IPS-NIHi7 (cell line): ENCODE measurements around the gene FABP6.

ENCODE experiments used
- DNase-seq: peaks from one replicate; pipeline ENCODE4 v3.0.0; 2012; ENCODE audit warnings: mixed read lengths; ENCODE audit errors: extremely low spot score

The FABP6 gene

DNA sequence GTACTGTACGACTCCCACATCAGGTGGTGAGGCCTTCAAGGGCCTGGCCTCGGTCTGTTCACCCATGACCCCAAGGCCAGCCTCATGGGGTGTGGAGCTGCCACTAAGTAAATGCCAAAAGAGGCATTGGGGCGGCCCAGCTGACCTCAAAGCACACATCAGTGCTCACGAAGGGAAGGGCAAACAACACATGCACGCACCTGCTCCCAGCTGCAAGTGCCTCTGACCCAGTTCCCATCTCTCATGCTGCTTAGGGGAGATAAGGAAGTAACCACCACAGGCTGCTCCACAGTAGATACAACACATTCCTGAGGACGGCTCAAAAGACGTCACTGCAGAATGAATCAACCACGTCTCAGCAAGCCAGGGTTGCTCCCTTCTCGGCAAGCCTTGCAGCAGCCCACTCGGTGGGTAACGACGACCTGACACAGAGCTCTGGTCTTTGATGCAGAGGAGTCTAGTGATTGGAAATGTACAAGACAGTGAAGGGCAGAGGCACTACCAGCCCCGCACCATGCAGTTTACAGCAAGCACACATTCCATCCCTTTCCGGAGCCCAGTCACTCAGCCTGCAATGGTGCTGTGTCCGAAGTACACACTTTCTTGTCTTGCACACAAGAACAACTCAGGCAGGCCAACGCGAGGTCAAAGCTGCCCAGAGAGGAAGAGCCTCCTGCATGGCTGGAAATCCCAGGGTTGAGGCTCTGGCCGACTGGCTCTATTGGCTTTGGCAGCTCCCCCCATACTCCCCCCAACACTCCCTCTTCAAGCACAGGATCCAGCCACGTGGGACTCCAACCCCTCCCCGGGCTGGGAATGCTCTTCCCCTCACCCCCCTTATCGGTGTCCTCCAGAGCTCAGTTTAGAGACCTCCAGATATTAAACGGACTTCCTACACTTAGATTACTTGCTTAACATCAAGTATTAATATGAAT lies 31.8 kb downstream of the FABP6 start:
- peak; percentile 58 for DNase-seq

DNA sequence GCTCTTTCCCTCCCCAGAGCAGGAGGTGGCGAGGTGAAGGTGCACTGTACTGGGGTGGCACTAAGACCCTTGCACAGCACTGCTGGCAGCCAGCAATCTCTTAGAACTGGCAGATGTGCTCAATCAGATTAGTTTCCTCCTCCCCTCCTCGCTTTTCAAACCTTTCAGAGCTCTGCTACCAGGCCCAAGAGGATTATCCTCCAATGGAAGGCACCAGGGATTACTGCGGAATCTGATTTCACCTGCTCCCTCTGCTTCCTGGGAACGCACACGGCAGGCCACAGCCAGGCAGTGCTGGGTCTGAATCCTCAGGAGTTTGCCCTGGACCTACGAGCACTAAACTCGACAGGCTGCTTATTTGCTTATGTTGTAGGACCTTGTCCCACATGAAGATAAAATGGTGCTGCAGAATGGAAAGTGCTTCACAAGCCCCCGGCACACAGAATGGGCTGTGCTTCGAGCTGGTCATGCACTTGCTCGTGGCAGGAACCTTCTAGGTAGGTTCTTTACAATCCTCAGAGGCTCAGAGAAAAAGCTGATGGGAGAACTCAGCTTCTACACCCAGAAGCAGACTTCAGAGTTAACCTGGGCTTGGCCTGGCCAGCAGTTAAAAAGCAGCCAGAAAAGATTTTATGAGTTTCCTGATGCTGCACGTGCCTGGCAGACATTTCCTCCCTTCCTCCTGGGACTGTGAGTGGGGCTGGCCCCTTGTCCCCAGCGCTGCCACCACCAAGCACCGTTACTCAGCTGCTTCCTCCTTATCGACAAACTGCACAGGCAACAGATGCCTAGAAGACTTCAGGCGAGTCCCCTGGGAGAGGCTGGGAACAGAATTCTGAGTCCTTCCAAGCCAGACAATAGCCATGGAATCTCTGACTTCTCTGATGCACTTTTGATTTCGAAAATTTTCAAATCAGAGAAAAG lies 33.1 kb downstream of the FABP6 start:
- no peak for DNase-seq

DNA sequence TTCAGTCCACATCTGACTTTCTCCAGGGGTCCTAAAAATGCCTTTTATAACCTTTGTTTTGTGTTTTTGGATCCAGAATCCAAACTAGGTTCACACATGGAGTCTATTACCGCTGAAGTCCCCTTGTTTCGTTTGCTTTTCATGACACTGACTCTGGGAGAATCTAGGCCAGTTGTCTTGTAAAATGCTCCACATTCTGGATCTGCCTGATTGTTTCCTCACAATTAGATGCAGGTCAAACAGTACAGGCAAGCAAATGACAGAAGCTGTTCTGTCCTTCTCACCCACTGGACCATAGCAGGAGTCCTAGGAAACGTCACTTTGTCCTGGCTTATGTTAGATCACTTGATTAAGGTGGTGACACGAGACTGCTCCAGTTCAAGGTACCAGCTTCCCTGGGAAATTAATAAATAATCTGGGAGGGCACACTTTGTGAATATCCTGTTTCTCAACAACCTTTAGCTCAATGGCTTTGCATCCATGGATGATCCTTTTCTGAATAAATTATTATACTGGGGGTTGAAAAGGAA lies 34.1 kb downstream of the FABP6 start:
- no peak for DNase-seq

DNA sequence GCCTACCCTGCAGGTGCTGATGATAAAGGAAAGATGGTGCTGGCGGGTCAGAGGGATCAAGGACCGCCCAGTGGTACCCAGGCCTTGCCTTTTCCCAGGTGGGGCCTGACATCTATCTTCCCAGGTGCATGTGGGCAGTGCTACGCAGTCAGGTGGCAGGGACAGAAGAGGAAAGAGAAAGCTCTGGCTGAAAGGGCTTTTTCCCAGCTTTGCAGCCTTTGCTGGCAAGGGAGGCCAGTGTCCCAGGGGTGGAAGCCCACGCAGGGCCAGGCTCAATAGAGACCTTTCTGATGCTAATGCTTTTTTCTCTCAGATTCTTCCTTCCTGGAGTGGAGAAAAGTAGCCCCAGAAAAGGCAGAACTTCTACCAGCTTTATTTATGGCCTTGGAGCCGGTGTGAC lies 36.7 kb downstream of the FABP6 start:
- DNase-seq, result no peak

- peak; percentile 64 for DNase-seq
Observed at GRCh38 chr5:160266752-160267345, 37.5 kb downstream of the FABP6 start.

GRCh38 chr5:160268121-160268520 lies 38.8 kb downstream of the FABP6 start:
- no peak for DNase-seq

DNA sequence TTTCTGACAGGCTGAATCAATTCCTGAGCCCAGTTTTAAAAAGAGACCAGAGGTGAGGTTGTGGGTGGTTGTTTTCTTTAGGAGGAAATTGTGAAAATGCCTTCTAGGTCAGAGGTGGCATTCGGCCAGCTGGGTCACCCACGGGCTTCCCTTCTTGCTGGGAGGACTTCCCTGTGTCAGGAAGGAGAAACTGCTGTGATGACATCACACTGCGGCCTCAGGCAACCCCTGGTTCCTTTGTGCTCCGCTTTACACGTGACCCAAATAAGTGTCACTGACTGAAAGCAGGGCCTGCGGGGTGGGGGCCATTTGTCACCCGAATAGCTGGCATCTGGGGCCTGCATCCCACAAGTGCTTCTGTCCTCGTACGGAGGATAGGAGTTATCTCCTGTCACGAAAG lies 39.7 kb downstream of the FABP6 start:
- no peak for DNase-seq

DNA sequence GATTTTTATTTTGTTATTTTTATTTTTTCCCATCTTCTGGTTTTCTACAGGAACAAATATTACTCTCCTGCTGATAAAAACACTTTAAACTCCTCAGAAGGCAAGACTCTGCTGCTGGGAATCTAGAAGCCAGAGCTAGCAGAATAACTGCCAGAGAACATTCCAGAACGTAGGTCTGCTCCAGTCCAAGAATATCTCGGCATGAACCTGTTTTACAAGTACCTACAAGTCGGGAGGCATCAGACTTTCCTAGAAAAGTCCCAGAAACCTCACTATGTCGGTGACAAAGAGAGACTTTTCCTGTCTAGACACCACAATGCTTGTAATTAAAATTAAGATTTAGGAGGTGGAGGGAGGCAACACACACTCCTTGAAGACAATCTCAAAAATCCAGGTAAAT lies 41.4 kb downstream of the FABP6 start:
- DNase-seq, result no peak

GRCh38 chr5:160271396-160271795 lies 42.1 kb downstream of the FABP6 start:
- DNase-seq, result no peak

DNA sequence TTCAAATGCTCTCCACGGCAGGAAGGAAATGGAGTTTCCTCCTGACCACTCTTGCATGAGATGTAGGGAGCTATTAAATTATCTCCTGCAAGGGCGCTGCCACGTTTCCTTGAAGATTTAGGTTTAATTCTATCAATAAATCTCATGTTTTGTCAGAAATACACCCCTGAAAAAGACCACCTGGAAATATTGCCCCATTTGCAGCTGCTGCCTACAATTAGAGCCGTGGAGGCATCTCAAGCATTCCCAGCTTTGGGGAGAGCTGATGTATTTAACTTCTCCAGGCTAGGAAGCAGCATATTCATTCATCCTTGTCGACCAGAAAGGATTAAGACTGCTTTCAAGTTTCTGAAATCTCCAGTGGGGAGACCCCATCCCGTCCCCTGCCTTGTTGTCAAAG lies 42.5 kb downstream of the FABP6 start:
- DNase-seq, result no peak

DNA sequence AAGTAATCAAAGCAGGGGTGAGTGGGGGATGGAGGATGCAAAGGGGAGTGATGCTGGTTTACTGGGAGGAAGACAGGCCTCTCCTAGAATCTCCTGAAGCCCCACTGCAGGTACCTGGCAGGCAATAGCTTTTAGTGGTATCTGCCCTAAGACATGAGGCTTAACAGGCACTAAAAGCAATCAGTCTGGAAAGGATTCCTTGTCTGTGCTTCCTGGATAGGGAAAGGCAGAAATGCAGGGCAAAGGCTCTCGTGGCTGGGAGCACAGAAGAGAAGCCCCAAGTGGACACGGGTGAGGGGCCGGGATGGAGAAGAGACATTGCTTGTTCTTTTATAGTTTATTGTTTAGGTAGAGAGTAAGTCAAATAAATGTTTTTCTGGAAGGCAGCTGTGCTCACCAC lies 43.0 kb downstream of the FABP6 start:
- DNase-seq, result no peak

DNA sequence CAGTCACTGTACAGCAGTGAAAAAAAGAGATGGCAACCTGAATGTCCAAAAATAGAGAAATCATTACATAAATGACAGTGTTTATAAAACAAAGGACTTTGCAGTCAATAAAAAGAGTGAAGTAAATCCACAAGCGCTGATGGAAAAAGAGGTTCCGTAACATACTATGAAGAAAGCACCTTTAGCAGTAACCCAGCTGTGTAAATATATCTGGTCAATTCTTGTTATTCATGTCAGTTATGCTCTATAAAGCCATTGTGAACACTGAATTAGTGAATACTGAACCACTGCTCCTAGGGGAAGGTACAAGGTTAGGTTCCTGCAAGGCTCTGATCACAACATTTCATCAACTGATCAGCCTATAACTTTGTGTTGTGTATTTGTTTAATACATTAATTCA lies 43.6 kb downstream of the FABP6 start:
- no peak for DNase-seq

DNA sequence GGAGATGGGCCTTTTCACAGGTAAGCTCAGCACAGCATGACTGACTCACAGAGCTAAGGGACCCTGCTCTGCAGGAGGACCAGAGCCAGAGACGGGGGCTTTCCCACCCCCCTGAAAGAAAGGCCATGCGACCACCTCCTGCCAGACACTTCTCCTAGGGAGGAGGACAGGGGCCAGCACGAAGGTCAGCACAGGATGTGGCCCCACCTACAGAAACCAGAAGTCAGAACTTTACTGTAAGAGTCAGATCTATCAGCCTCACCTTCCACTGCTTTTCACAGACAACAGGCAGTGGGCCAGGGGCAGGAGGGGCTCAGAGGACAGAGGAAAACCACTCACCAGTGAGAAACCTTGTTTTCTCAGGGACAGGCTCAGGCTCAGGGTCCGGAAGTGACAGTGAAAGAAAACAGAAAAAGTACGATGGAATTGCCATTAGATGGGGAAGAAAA lies 45.2 kb downstream of the FABP6 start:
- no peak for DNase-seq

DNA sequence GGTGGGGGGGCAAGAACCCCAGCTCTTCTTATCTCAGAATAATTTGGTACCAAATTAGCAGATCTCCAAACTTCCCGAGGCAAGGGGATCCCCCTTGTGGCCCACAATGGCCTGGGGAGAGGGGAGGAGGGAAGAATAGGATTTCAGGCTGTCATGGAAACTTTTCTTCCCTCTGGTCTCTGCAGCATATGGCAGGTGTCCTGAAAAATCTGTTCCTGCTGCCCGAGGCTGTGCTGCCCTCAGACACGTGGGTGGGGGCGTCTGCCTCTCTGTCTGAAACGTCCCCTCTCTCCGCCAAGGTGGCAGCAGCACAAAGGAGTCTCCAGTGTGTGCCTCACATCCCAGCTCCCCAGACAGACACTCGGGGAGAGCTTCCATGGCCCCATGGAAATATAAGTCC lies 49.0 kb downstream of the FABP6 start:
- no peak for DNase-seq

DNA sequence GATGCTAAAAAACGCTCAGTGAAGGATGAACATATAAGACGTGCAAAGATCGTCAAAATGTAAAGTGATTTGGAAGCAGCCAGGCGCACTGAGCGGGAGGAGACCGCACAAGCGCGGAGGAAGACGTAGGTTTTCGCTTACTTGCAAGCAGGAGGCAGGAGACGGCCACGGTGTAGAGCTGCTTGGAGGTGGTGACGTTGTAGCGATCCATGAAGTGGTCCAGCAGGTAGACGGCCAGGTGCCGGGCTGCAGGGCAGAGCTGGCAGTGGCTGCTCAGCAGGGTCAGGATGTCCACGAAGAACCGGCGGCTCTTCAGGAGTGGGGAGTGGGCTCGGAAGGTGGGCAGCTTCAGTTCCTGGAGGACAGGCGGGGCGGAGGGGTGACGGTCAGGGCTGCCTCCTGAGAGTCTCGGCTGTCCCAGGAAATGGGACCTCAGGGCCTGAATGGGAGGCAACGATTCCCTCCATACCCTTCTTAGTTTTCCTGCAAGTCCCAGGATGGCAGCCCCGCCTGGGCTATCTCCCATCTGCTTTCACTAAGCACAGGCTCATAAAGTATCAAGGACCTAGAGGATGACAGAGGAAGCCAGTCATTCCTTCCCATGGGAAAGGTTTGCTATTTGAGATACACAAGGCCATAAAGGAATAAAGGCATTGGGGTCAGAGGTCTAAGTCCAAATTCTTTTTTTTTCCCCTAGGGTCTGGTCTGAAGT lies 51.2 kb downstream of the FABP6 start:
- no peak for DNase-seq

GRCh38 chr5:160281275-160281674 lies 52.0 kb downstream of the FABP6 start:
- DNase-seq, result no peak

DNA sequence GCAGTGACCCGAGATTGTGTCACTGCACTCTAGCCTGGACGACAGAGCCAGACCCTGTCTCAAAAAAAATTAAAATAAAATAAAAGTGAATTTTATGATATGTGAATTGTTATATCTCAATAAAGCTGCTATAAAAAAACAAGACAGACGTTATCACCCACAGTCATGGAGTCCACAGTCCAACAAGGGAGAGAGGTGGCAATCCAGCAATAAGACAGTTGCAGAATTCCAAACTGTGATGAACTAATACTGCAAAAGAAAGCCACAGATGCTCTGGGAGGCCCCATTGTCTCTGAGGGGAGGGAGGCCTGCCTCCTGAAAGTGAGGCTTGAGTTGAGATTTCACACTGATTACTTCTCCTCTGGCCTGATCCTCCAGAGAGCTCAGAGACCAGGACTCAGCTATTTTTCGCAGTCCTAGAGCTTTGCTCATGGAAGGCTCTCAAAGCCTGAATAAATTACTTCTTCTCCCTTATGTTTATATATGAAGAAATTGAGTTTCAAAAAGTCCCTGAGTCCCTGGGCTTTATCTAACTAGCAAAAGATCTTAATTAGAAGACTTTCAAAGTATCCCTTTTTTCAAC lies 55.1 kb downstream of the FABP6 start:
- no peak for DNase-seq

DNA sequence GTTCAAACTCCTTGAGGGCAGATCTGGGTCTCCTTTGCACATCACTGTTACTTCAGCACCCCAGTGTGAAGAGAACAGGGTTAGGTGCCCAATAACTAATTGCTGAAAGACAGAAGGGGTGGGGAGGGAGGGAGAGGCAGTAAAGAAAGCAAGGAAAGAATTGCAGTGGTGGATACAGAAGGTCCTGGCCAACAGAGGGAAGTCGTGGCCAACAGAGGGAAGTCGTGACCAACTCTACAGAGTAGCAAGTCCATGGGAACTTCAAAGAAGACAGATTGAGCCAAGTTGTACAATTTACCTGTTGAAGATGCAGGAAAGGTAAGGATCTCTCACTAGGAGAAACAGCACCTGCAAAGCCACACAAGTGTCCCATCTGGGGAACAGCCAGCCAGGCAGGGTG lies 56.0 kb downstream of the FABP6 start:
- DNase-seq, result no peak

DNA sequence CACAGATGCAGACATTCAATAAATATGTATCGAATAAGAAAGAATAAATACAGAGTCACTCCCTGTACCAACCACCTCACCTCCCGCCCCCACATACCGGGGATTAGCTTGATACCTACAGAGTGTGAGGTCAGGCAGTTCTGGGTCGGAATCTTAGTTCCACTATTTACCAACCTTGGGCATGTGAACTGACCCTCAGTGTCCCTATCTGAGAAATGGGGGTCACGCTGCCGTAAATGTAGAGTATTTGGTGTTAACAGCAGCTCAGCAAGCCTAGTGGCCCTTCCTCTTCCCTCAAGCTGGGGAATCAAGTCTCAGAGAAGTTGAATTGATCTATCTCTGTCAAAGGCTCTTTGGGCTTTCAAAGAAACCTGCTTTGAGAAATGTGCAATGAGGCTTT lies 57.6 kb downstream of the FABP6 start:
- no peak for DNase-seq

DNA sequence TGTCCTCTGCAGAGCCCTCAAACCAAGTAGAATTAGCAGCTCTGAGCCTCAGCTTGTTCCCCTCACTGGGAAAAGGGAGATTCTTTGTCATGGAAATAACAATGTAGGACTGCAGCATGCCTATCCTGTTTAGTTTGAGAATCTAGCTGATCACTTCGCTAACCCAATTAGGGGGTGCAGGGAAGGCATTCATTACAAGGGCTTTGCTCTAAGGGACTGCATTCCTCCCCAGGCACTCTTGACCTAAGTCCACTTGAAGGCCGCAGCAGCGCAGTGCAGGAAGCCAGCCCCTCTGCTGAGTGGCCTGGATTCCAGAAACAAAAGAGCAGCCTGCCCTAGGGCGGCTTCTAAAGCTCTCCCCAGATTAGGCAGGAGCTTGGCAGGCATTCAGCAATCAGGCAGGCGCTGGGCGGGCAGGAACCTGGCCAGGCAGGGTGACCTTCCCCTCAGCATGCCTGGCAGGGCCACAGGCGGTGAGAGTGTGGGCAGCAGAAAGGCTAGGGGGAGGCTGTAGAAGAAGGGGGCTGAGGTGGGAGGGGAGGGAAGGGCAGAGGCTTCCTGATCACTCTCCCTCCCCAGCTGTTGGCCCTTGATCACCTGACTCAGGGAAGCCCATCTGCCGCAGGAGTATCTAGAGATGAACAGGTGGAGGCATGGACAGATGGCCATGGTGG lies 58.2 kb downstream of the FABP6 start:
- DNase-seq, result peak; percentile 80
